ENCODE results near the gene ZSWIM4. TPM values are rescaled to one million over a fixed set of nuclear protein-coding genes. Genes with fewer than 3 reads are reported as not detected.
A peak's percentile ranks its signal among the peaks of the same experiment; 100 is the strongest.

ZSWIM4 gene
- total and polyA plus RNA-seq, 7 experiments from 2014 or later: 0.73 to 7.8 (median 5.5) TPM

DNA sequence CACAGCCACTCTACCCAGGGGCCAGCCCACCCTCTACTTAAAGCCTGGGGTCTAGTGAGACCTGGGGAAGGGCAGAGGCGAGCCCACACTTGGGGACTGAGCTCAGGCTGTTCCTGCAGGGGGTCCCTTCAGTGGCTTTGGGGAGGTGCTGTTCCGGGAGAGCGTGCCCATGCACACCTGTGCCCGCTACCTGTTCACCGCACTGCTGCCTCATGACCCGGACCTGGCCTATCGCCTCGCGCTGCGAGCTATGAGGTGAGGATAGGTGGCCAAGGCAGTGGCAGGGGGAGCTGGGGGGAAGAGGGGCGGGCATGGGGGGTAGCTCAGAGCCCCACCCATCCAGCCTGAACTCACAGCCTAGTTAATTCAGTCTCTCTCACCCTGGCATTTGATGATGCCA, 24.0 kb downstream of the ZSWIM4 start:
- peaks cover 0 to 7% (median 0%) of the 10 kb centered on the region in 7 donors for H3K4me1 Mint-ChIP-seq
- H3K9me3 Mint-ChIP-seq: no peaks in the 10 kb centered on the region
- Histone ChIP-seq H3K27me3 (ENCODE audit: control insufficient read depth in 2 of 2, insufficient read depth in 2 of 2, low read length in 2 of 2) (no peaks in the 10 kb centered on the region), H3K4me3 (ENCODE audit: low read length) (no peak overlapping the region), H3K36me3 (ENCODE audit: control insufficient read depth in 2 of 3, insufficient read depth in 3 of 3, low read length in 3 of 3) (peaks cover 0 to 10% (median 0%) of the 10 kb centered on the region in 3 experiments), H3K9me3 (ENCODE audit: control insufficient read depth in 2 of 3, low read length in 3 of 3) (no peaks in the 10 kb centered on the region), H3K4me1 (ENCODE audit: control insufficient read depth in 2 of 2, insufficient read depth in 2 of 2, low read length in 2 of 2) (no peaks in the 10 kb centered on the region), H3K27ac (ENCODE audit: low read depth, low read length) (no peak overlapping the region)
- H3K27me3 Mint-ChIP-seq: no peaks in the 10 kb centered on the region
- intact Hi-C loops (cut with micrococcal nuclease): no loop called here
- no peak overlapping the region for H3K27ac Mint-ChIP-seq
- no peak for ATAC-seq
- H3K36me3 Mint-ChIP-seq: peaks cover 0 to 14% (median 8%) of the 10 kb centered on the region in 5 donors
- no peak overlapping the region for H3K4me3 Mint-ChIP-seq
- ChIA-PET POLR2A (no interaction called here), CTCF (interaction anchor here (0.8 kb wide), 1 partner anchor 35 kb away, joined by 3 read pairs; no protein-coding TSS in a partner anchor)
- DNase-seq: no peak

DNA sequence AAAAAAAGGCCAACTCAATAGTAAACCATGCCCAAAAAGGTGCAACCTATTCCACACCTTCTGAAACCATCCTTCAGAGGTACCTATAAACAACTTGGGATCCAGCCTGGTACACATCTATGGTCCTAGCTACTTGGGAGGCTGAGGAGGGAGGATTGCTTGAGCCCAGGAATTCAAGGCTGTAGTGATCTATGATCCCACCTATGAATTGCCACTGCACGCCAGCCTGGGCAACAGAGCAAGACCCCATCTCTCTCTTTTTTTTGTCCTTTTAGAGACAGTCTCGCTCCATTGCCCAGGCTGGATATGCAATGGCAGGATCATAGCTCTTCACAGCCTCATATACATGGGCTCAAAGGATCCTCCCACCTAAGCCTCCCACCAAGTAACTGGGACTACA, 26.0 kb downstream of the ZSWIM4 start:
- Histone ChIP-seq H3K27me3 (ENCODE audit: control insufficient read depth in 2 of 2, insufficient read depth in 2 of 2, low read length in 2 of 2) (no peaks in the 10 kb centered on the region), H3K4me3 (ENCODE audit: low read length) (no peak overlapping the region), H3K4me1 (ENCODE audit: control insufficient read depth in 2 of 2, insufficient read depth in 2 of 2, low read length in 2 of 2) (no peaks in the 10 kb centered on the region), H3K9me3 (ENCODE audit: control insufficient read depth in 2 of 3, low read length in 3 of 3) (no peaks in the 10 kb centered on the region), H3K27ac (ENCODE audit: low read depth, low read length) (no peak overlapping the region), H3K36me3 (ENCODE audit: control insufficient read depth in 2 of 3, insufficient read depth in 3 of 3, low read length in 3 of 3) (peaks cover 0 to 7% (median 0%) of the 10 kb centered on the region in 3 experiments)
- DNase-seq (no peak), ATAC-seq (no peak)
- Mint-ChIP-seq H3K4me1 (peaks cover 0 to 11% (median 6%) of the 10 kb centered on the region in 7 donors), H3K9me3 (no peaks in the 10 kb centered on the region), H3K4me3 (no peak overlapping the region), H3K36me3 (peaks cover 0 to 17% (median 8%) of the 10 kb centered on the region in 5 donors), H3K27ac (no peak overlapping the region), H3K27me3 (no peaks in the 10 kb centered on the region)
- intact Hi-C loops (cut with micrococcal nuclease): no loop called here
- ChIA-PET POLR2A (no interaction called here), CTCF (no interaction called here)

DNA sequence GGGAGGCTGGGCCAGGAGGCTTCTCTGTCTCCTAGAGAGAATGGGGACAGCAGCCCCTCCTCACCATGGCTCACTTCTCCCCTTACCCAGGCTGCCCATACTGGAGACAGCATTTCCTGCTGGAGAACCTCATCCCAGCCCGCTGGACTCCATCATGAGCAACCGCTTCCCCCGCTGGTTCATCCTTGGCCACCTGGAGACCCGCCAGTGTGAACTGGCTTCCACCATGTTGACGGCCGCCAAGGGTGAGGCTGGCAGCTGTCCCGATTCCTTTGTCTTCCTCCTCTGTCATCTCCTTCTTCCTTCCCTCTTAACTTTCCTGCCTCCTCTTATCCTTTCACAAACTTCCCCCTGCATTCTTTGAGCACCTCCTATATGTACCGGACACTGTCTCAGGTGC, 28.0 kb downstream of the ZSWIM4 start:
- intact Hi-C loops (cut with micrococcal nuclease): no loop called here
- ATAC-seq (no peak), DNase-seq (no peak)
- no peaks in the 10 kb centered on the region for H3K27me3 ChIP-seq (ENCODE audit: control insufficient read depth in 2 of 2, insufficient read depth in 2 of 2, low read length in 2 of 2)
- no peak overlapping the region for H3K4me3 Mint-ChIP-seq
- peaks cover 0 to 7% (median 0%) of the 10 kb centered on the region in 3 experiments for H3K36me3 ChIP-seq (ENCODE audit: control insufficient read depth in 2 of 3, insufficient read depth in 3 of 3, low read length in 3 of 3)
- no peak overlapping the region for H3K27ac ChIP-seq (ENCODE audit: low read depth, low read length)
- H3K27me3 Mint-ChIP-seq: no peaks in the 10 kb centered on the region
- ChIA-PET CTCF (no interaction called here), POLR2A (no interaction called here)
- no peaks in the 10 kb centered on the region for H3K4me1 ChIP-seq (ENCODE audit: control insufficient read depth in 2 of 2, insufficient read depth in 2 of 2, low read length in 2 of 2)
- H3K4me3 ChIP-seq (ENCODE audit: low read length): no peak overlapping the region
- no peaks in the 10 kb centered on the region for H3K9me3 ChIP-seq (ENCODE audit: control insufficient read depth in 2 of 3, low read length in 3 of 3)
- no peaks in the 10 kb centered on the region for H3K9me3 Mint-ChIP-seq
- peaks cover 0 to 12% (median 5%) of the 10 kb centered on the region in 7 donors for H3K4me1 Mint-ChIP-seq
- H3K36me3 Mint-ChIP-seq: peaks cover 0 to 20% (median 8%) of the 10 kb centered on the region in 5 donors
- H3K27ac Mint-ChIP-seq: peak overlapping the region in 1 of 9 donors; percentile 22

- Histone ChIP-seq H3K27me3 (ENCODE audit: control insufficient read depth in 2 of 2, insufficient read depth in 2 of 2, low read length in 2 of 2) (no peaks in the 10 kb centered on the region), H3K36me3 (ENCODE audit: control insufficient read depth in 2 of 3, insufficient read depth in 3 of 3, low read length in 3 of 3) (peaks cover 0 to 7% (median 0%) of the 10 kb centered on the region in 3 experiments), H3K4me1 (ENCODE audit: control insufficient read depth in 2 of 2, insufficient read depth in 2 of 2, low read length in 2 of 2) (no peaks in the 10 kb centered on the region), H3K9me3 (ENCODE audit: control insufficient read depth in 2 of 3, low read length in 3 of 3) (no peaks in the 10 kb centered on the region), H3K4me3 (ENCODE audit: low read length) (no peak overlapping the region), H3K27ac (ENCODE audit: low read depth, low read length) (no peak overlapping the region)
- Mint-ChIP-seq H3K4me3 (no peak overlapping the region), H3K9me3 (no peaks in the 10 kb centered on the region), H3K36me3 (peaks cover 0 to 20% (median 8%) of the 10 kb centered on the region in 5 donors), H3K4me1 (peaks cover 0 to 12% (median 4%) of the 10 kb centered on the region in 7 donors), H3K27ac (peak overlapping the region in 1 of 9 donors; percentile 48), H3K27me3 (no peaks in the 10 kb centered on the region)
- CTCF ChIA-PET: no interaction called here
- POLR2A ChIA-PET: no interaction called here
- ATAC-seq: no peak
- no peak for DNase-seq
- intact Hi-C loops (cut with micrococcal nuclease): no loop called here
Observed at GRCh38 chr19:13823901-13824300, 28.7 kb downstream of the ZSWIM4 start.

DNA sequence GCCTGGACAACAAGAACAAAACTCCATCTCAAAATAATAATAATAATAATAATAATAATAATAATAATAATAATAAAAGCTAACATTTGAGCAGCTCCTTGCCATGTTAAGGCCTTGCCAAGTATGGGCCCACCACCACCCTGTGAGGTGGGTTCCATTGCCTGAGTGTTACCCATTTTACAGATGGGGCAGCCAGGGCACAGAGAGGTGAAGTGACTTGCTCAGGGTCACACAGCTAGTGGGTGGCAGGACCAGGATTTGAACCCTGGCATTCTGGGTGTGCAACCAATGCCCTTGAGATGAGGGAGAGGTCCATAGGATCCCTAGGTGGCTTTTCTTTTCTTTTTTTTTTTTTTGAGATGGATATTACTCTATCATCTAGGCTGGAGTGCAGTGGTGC, 29.5 kb downstream of the ZSWIM4 start:
- H3K36me3 ChIP-seq (ENCODE audit: control insufficient read depth in 2 of 3, insufficient read depth in 3 of 3, low read length in 3 of 3): peaks cover 0 to 7% (median 0%) of the 10 kb centered on the region in 3 experiments
- Mint-ChIP-seq H3K4me1 (peaks cover 0 to 12% (median 4%) of the 10 kb centered on the region in 7 donors), H3K9me3 (no peaks in the 10 kb centered on the region), H3K27me3 (no peaks in the 10 kb centered on the region), H3K4me3 (no peak overlapping the region), H3K27ac (no peak overlapping the region), H3K36me3 (peaks cover 0 to 20% (median 8%) of the 10 kb centered on the region in 5 donors)
- H3K4me1 ChIP-seq (ENCODE audit: control insufficient read depth in 2 of 2, insufficient read depth in 2 of 2, low read length in 2 of 2): no peaks in the 10 kb centered on the region
- ChIA-PET CTCF (no interaction called here), POLR2A (interaction anchor here (0.7 kb wide), 1 partner anchor 17 kb away, joined by 3 read pairs; no protein-coding TSS in a partner anchor)
- no peak overlapping the region for H3K4me3 ChIP-seq (ENCODE audit: low read length)
- H3K27me3 ChIP-seq (ENCODE audit: control insufficient read depth in 2 of 2, insufficient read depth in 2 of 2, low read length in 2 of 2): no peaks in the 10 kb centered on the region
- ATAC-seq (no peak), DNase-seq (no peak)
- no peak overlapping the region for H3K27ac ChIP-seq (ENCODE audit: low read depth, low read length)
- intact Hi-C loops (cut with micrococcal nuclease): no loop called here
- H3K9me3 ChIP-seq (ENCODE audit: control insufficient read depth in 2 of 3, low read length in 3 of 3): no peaks in the 10 kb centered on the region

DNA sequence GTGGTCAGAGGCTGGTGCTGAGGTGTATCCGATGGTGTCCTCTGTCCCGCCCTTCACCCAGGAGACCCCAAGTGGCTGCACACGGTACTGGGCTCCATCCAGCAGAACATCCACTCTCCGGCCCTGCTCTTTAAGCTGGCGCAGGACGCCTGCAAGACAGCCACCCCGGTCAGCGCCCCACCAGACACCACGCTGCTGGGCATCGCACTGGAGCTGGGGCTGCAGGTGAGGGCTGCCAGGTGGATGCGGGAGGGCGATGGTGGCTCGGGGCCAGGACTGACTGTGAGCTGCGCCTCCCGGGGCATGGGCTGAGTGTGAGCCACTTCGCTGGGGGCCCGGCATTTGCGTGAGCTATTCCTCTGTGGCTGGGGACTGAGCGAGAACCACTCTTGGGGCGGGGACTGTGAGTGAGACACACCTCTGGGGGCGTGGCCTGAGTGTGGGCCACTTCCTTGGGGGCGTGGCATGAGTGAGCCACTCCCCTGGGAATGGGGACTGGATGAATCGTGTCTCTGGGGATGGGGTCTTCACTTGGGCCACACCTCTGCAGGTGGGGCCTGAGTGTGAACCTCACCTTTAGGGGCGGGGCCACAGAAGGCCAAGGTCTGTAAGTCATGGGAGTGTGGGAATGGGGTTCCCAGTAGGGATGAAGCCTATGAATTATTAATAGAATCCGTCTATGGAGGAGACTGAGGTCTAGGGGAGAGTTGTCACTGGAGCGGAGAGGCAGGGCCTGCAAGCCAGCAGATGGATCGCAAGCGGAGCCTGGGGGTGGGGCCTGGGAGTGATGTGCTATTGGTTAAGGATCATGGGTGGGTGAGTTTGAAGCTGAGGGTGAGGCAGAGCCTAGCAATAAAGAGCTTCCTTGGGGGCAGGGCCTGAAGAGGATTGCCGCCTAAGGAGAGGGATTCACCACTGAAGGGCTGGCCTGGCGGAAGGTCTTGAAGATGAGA, 30.5 kb downstream of the ZSWIM4 start:
- H3K36me3 ChIP-seq (ENCODE audit: control insufficient read depth in 2 of 3, insufficient read depth in 3 of 3, low read length in 3 of 3): peaks cover 0 to 7% (median 0%) of the 10 kb centered on the region in 3 experiments
- ATAC-seq (peak; percentile 8), DNase-seq (no peak)
- Mint-ChIP-seq H3K36me3 (peaks cover 0 to 14% (median 5%) of the 10 kb centered on the region in 5 donors), H3K4me1 (peaks cover 0 to 13% (median 4%) of the 10 kb centered on the region in 7 donors), H3K27ac (peak overlapping the region in 4 of 9 donors; percentile 33 to 66 (median 64)), H3K27me3 (no peaks in the 10 kb centered on the region), H3K9me3 (no peaks in the 10 kb centered on the region), H3K4me3 (no peak overlapping the region)
- ChIA-PET POLR2A (interaction anchor here (1.1 kb wide), 1 partner anchor 14 kb away, joined by 4 read pairs; no protein-coding TSS in a partner anchor), CTCF (no interaction called here)
- no peaks in the 10 kb centered on the region for H3K4me1 ChIP-seq (ENCODE audit: control insufficient read depth in 2 of 2, insufficient read depth in 2 of 2, low read length in 2 of 2)
- intact Hi-C loops (cut with micrococcal nuclease): no loop called here
- no peaks in the 10 kb centered on the region for H3K9me3 ChIP-seq (ENCODE audit: control insufficient read depth in 2 of 3, low read length in 3 of 3)
- H3K4me3 ChIP-seq (ENCODE audit: low read length): no peak overlapping the region
- no peak overlapping the region for H3K27ac ChIP-seq (ENCODE audit: low read depth, low read length)
- H3K27me3 ChIP-seq (ENCODE audit: control insufficient read depth in 2 of 2, insufficient read depth in 2 of 2, low read length in 2 of 2): no peaks in the 10 kb centered on the region

All from naive thymus-derived CD4-positive, alpha-beta T cell (primary cell).